DOHH2 (cell line): ENCODE data around the gene CD8B2.
"Not testable (repeated sequence)": the region's sequence is repeated elsewhere in the genome, so short reads cannot be mapped to it uniquely, and the experiment has no call there.

Source experiments
- EZH2phosphoT487 ChIP-seq: fragments of 200-600 bp; sonication (generic); IDR thresholded peaks from 2 replicates; pipeline ENCODE4 v1.6.1; 2017; ENCODE audit warnings: borderline replicate concordance, mild to moderate bottlenecking, antibody characterized with exemption, low read length, moderate library complexity, mixed read lengths
- TF ChIP-seq, protein P1 (sequence below): fragments of 200-600 bp; sonication (generic); IDR thresholded peaks from one replicate; pipeline ENCODE4 v1.5.1; 2014; ENCODE audit warnings: antibody characterized with exemption, mild to moderate bottlenecking, low read depth, low read length; ENCODE audit not compliant: poor library complexity, severe bottlenecking

DNA sequence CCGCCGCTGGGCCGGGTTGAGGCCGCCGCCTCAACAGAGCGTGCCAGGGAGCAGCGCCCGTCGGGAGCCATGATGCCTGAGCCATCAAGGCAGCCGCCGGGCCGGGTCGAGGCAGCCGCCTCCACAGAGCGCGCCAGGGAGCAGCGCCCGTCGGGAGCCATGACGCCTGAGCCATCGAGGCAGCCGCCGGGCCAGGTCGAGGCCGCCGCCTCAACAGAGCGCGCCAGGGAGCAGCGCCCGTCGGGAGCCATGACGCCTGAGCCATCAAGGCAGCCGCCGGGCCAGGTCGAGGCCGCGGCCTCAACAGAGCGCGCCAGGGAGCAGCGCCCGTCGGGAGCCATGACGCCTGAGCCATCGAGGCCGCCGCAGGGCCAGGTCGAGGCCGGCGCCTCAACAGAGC is 19.6 kb upstream of the CD8B2 start:
- TF ChIP-seq EZH2phosphoT487 = not testable (repeated sequence)
- TF ChIP-seq, protein P1, sequence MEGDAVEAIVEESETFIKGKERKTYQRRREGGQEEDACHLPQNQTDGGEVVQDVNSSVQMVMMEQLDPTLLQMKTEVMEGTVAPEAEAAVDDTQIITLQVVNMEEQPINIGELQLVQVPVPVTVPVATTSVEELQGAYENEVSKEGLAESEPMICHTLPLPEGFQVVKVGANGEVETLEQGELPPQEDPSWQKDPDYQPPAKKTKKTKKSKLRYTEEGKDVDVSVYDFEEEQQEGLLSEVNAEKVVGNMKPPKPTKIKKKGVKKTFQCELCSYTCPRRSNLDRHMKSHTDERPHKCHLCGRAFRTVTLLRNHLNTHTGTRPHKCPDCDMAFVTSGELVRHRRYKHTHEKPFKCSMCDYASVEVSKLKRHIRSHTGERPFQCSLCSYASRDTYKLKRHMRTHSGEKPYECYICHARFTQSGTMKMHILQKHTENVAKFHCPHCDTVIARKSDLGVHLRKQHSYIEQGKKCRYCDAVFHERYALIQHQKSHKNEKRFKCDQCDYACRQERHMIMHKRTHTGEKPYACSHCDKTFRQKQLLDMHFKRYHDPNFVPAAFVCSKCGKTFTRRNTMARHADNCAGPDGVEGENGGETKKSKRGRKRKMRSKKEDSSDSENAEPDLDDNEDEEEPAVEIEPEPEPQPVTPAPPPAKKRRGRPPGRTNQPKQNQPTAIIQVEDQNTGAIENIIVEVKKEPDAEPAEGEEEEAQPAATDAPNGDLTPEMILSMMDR = not testable (repeated sequence)
